SJSA1 (cell line): ENCODE measurements around the gene DBN1. TPM values are rescaled to one million over a fixed set of nuclear protein-coding genes. Genes with fewer than 3 reads are reported as not detected.

Experiments
- DNase-seq, 2 experiments: peaks; one replicate each; pipeline ENCODE4 v3.0.0-alpha.2; 2015 to 2020; ENCODE audit warnings: low spot score in 2 of 2, low read depth in 1 of 2
- H3K27ac ChIP-seq: fragments of 250-450 bp; sonication (Bioruptor Pico); 2 replicates; pipeline ENCODE4 v1.5.1; 2020; ENCODE audit warnings: mild to moderate bottlenecking, moderate library complexity
- H3K27me3 ChIP-seq: fragments of 250-450 bp; sonication (Bioruptor Pico); replicated peaks from 2 replicates; pipeline ENCODE4 v1.5.1; 2020; ENCODE audit warnings: mild to moderate bottlenecking, moderate library complexity
- H3K36me3 ChIP-seq: fragments of 250-450 bp; sonication (Bioruptor Pico); 2 replicates; pipeline ENCODE4 v1.5.1; 2020; ENCODE audit warnings: mild to moderate bottlenecking
- H3K4me1 ChIP-seq: fragments of 250-450 bp; sonication (Bioruptor Pico); replicated peaks from 2 replicates; pipeline ENCODE4 v1.6.1; 2021; ENCODE audit warnings: mild to moderate bottlenecking
- H3K4me3 ChIP-seq: fragments of 250-450 bp; sonication (Bioruptor Pico); 2 replicates; pipeline ENCODE4 v1.5.1; 2020; ENCODE audit warnings: mild to moderate bottlenecking
- H3K9me3 ChIP-seq: fragments of 250-450 bp; sonication (Bioruptor Pico); replicated peaks from 2 replicates; pipeline ENCODE4 v1.5.1; 2020; ENCODE audit warnings: mild to moderate bottlenecking
- total RNA-seq: library from RNA; depleted of rRNA; stranded (reverse); fragments of >200 nt; shearing (Covaris generic); gene quantifications from 2 replicates; pipeline ENCODE4 v1.2.3, GENCODE V29; 2014

DBN1 gene
- total RNA-seq, 1 experiment from 2014 or later, result 147 TPM

- DNase-seq, result no peak
- Histone ChIP-seq H3K36me3 (peaks cover 74% of the 10 kb centered on the region), H3K27ac (no peak overlapping the region), H3K4me3 (no peak overlapping the region), H3K27me3 (no peaks in the 10 kb centered on the region), H3K4me1 (no peaks in the 10 kb centered on the region), H3K9me3 (no peaks in the 10 kb centered on the region)
Measured at GRCh38 chr5:177509991-177510566, 36.6 kb upstream of the DBN1 start.

- Histone ChIP-seq H3K36me3 (peaks cover 68% of the 10 kb centered on the region), H3K9me3 (no peaks in the 10 kb centered on the region), H3K4me3 (no peak within 1 kb of the TSS), H3K27me3 (no peaks in the 10 kb centered on the region), H3K4me1 (no peaks in the 10 kb centered on the region), H3K27ac (no peak within 1 kb of the TSS)
- DNase-seq, result no peak
Measured at GRCh38 chr5:177509381-177509951, 36.0 kb upstream of the DBN1 start, which contains the start of gene DOK3. Gene DOK3, minus strand, starts transcription at chr5:177509826. Its CDS starts 286 bp downstream, at chr5:177509540.

DNA sequence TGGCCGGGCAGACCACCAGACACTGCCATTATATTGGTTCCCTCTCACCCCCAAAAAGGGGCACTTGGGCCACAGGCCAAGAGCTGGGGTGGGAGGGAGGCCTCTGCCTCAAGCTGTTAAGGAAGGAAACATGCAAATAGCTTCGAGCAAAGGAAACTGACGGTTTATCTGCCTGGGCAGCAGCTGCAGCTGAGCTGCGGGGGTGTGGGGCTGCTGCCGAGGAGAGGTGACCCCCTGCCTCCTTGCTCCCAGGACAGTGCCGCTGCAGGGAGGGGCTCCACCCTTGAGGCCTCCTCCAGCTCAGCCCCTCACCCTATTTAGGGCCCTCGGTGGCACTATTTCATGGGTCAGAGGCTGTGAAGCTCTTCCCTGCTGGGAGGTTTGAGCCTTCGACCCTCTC, 35.4 kb upstream of the DBN1 start:
- Histone ChIP-seq H3K27me3 (no peaks in the 10 kb centered on the region), H3K36me3 (peaks cover 61% of the 10 kb centered on the region), H3K9me3 (no peaks in the 10 kb centered on the region), H3K4me1 (no peaks in the 10 kb centered on the region), H3K27ac (no peak overlapping the region), H3K4me3 (no peak overlapping the region)
- no peak for DNase-seq

GRCh38 chr5:177508221-177508611, 34.8 kb upstream of the DBN1 start:
- H3K27me3 ChIP-seq, result no peaks in the 10 kb centered on the region
- DNase-seq, result no peak
- H3K4me1 ChIP-seq, result no peaks in the 10 kb centered on the region
- no peak overlapping the region for H3K27ac ChIP-seq
- peaks cover 55% of the 10 kb centered on the region for H3K36me3 ChIP-seq
- no peak overlapping the region for H3K4me3 ChIP-seq
- no peaks in the 10 kb centered on the region for H3K9me3 ChIP-seq

- Histone ChIP-seq H3K27me3 (no peaks in the 10 kb centered on the region), H3K4me1 (no peaks in the 10 kb centered on the region), H3K36me3 (peaks cover 50% of the 10 kb centered on the region), H3K27ac (no peak overlapping the region), H3K9me3 (no peaks in the 10 kb centered on the region), H3K4me3 (no peak overlapping the region)
- DNase-seq, result no peak
Measured at GRCh38 chr5:177507596-177508220, 34.3 kb upstream of the DBN1 start.

- H3K36me3 ChIP-seq, result peaks cover 45% of the 10 kb centered on the region
- H3K4me1 ChIP-seq, result no peaks in the 10 kb centered on the region
- H3K27me3 ChIP-seq, result no peaks in the 10 kb centered on the region
- DNase-seq, result no peak
- H3K4me3 ChIP-seq, result no peak overlapping the region
- no peak overlapping the region for H3K27ac ChIP-seq
- H3K9me3 ChIP-seq, result no peaks in the 10 kb centered on the region
Measured at GRCh38 chr5:177507165-177507564, 33.7 kb upstream of the DBN1 start.

DNA sequence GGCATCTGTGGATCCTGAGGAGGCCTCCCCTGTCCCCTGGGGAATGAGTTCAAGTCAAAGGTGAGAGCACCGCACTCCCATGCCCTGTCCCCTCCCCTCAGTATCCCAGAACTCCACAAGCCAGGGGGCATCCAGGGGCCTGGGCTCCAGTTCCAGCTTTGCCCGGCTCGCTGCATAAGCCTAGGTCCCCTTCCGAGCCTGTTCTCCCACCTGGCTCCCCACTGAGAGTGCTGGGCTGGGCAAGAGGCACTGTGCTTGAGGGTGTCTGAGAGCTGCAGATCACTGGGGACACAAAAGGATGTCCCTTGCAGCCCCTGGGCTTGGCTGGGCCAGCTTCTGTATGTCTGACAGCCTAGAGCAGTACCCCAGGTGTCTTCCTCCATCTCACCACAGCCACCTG, 31.6 kb upstream of the DBN1 start:
- H3K27ac ChIP-seq, result no peak overlapping the region
- no peak for DNase-seq
- H3K4me3 ChIP-seq, result no peak overlapping the region
- peaks cover 13% of the 10 kb centered on the region for H3K4me1 ChIP-seq
- peaks cover 24% of the 10 kb centered on the region for H3K36me3 ChIP-seq
- no peaks in the 10 kb centered on the region for H3K9me3 ChIP-seq
- H3K27me3 ChIP-seq, result no peaks in the 10 kb centered on the region

DNA sequence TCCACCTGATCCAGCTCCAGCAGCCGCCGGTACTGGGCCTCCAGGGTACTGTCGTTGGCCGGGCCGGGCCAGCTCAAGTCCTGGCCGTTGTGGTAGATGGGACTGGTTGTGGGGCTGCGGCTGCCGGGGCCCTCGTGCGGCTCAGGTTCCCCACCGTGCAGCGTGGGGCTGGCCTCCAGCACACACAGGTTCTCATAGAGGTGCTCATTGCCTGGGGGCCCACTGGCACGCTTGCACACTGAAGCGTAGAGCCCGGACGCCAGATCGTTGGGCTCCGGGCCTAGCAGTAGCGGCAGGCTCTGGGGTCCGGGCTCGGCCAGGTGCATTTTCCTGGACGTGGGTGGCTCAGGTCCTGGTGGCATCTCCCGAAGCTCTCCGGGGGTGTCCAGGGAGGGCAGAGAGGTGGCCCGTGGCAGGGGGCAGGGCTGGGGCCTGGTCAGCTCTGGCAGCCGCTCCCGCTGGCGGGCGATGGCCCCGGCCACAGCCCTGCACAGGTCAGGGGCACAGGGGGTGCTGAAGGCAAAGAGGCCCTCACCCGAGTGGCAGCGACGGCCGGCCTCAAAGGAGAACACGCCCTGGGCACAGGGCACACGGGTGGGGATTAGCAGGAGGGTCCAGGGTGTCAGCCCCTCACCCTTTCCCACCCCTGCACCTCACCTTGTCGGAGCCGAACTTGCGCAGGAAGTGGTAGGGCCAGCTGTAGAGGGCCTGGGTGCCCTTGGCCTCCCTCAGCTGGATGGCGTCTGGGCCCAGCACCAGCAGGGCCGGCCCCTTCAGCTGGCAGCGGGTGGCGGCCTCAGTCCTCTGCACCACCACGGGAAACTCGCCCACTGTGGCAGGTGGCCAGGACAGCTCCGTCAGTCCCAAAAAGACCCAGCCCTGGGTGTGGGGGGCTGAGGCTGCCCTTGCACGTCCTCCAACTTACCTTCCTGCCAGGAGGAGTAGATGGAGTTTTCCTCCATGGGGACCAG, 30.9 kb upstream of the DBN1 start:
- Histone ChIP-seq H3K4me3 (no peak overlapping the region), H3K36me3 (peaks cover 17% of the 10 kb centered on the region), H3K27ac (no peak overlapping the region), H3K27me3 (no peaks in the 10 kb centered on the region), H3K4me1 (peaks cover 13% of the 10 kb centered on the region), H3K9me3 (no peaks in the 10 kb centered on the region)
- no peak for DNase-seq

- Histone ChIP-seq H3K4me1 (peaks cover 13% of the 10 kb centered on the region), H3K27ac (no peak overlapping the region), H3K36me3 (peaks cover 8% of the 10 kb centered on the region), H3K9me3 (no peaks in the 10 kb centered on the region), H3K4me3 (no peak overlapping the region), H3K27me3 (no peaks in the 10 kb centered on the region)
- DNase-seq, result no peak
Measured at GRCh38 chr5:177503351-177504085, 30.1 kb upstream of the DBN1 start.

DNA sequence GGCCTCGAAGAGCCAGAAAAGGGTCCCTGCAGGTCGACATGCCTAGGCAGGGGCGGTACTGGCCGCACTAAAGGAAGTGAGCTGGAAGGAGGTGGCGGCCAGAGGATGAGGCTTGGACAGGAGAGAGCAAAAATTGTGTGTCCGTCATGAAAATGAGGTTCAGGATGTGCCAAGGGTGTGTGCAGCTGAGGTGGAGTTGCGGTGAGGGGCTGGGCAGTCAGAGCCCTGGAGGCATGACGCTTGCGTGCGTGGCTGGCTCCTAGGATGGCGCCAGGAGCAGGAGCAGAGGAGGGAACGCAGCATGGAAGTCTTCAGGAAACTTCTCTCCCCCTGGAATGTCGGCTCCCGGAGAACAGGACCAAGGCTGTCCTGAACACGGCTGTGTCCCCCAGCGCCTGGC, 29.5 kb upstream of the DBN1 start:
- Histone ChIP-seq H3K9me3 (no peaks in the 10 kb centered on the region), H3K4me3 (no peak overlapping the region), H3K27ac (no peak overlapping the region), H3K27me3 (no peaks in the 10 kb centered on the region), H3K36me3 (peaks cover 2% of the 10 kb centered on the region), H3K4me1 (peaks cover 17% of the 10 kb centered on the region)
- no peak for DNase-seq

DNA sequence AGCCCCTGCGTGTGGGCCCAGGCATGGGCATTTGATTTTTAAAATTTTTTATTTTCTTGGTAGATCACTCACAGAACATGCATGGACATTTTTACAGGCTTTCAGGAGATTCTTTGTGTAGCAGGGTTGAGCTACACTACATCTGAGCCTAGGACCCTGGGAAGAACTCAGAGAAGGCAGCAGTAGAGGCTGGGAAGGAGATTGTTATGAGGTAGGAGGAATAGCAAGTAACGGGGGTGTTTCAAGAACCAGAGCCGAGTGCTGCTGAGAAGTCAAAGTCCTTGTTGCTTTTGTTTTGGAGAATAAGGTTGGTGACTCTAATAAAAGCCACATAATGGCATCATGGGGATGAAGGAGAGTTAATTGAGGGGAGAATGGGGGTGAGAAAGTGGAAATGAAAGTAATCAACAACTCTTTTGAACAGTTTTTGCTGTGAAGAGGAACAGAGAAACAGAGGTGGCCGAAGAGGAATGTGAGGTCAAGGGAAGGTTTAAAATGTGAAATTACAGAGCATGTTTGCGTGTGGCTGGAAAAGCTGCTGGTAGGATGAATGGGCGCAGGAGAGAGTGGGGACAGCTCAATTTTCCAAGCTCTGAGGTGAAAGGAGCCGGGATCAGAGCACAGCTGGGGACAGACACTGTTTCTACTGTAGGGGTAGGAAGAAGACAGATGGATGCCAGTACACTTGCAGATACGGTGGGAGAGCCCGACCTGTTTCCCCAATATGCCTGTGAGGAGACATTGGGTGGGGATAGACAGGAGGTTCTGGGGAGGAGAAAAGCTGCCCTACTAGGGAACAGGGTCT, 28.6 kb upstream of the DBN1 start:
- no peaks in the 10 kb centered on the region for H3K9me3 ChIP-seq
- no peaks in the 10 kb centered on the region for H3K27me3 ChIP-seq
- no peak for DNase-seq

DNA sequence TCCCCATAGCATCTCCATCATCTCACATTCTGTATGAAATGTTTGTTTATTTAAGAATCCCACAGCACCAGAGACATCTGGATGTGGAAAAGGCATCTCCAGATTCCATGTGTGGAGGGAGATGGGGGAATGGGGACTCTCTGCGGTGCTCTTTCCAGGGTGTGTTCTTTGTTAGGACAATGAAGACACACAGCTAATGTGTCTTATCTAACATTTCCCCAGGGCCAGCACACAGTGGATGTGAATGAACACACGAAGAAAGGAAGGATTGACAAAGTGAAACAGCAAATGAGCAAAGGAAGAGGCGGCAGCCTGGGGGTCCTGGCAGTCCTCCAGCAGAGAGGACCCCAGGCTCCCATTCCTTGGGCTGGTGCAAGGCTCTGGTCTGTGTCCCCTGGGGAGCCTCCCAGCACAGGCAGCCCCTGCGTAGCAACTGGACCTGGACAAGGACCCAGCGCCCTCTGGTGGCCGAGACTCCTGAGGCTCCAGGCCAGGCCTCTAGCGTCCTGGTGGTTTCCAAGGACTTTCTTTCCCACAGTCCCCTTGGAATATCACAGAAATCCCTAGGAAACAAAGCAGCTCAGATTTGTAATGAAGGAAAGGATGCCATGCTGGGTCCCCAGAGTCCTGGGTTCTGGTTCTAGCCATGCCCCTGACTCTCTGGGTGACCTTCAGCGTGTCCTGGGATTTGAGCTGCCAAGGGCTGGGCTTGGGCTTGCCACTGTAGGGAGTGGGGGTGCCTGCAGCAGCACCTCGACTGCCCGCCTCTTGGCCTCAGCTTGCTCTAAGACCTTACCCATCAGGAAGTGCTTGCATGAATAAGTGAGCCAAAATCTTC, 27.5 kb upstream of the DBN1 start:
- Histone ChIP-seq H3K27me3 (no peaks in the 10 kb centered on the region), H3K27ac (no peak overlapping the region), H3K4me3 (no peak overlapping the region), H3K36me3 (peaks cover 12% of the 10 kb centered on the region), H3K4me1 (peaks cover 27% of the 10 kb centered on the region), H3K9me3 (no peaks in the 10 kb centered on the region)
- peak; percentile 88 to 95 for DNase-seq

More for the DNA sequence above, 28.6 kb upstream of the DBN1 start:
- Histone ChIP-seq H3K27ac (no peak overlapping the region), H3K36me3 (peaks cover 3% of the 10 kb centered on the region), H3K4me1 (peaks cover 20% of the 10 kb centered on the region), H3K4me3 (no peak overlapping the region)
